H1 (cell line): Measurements from ENCODE around the gene COQ8B. TPM values are rescaled to one million over a fixed set of nuclear protein-coding genes. Genes with fewer than 3 reads are reported as not detected.
A peak's percentile ranks its signal among the peaks of the same experiment; 100 is the strongest.

Source experiments
- CHD7 ChIP-seq: fragments of 300-600 bp; sonication (generic); IDR thresholded peaks from 2 replicates; pipeline ENCODE4 v1.7.1; 2012; ENCODE audit warnings: low read length, moderate library complexity, mild to moderate bottlenecking, inconsistent platforms; ENCODE audit not compliant: insufficient replicate concordance
- FOSL1 ChIP-seq: IDR thresholded peaks from 2 replicates; pipeline ENCODE4 v1.6.1; 2011; ENCODE audit warnings: mild to moderate bottlenecking, low read depth, low read length, moderate library complexity; ENCODE audit not compliant: insufficient read depth
- KDM4A ChIP-seq: IDR thresholded peaks from one replicate; pipeline ENCODE4 v1.7.1; 2012; ENCODE audit warnings: low read depth, mild to moderate bottlenecking, moderate library complexity, low read length, inconsistent platforms; ENCODE audit not compliant: severe bottlenecking
- PHF8 ChIP-seq: fragments of 200-600 bp; sonication (generic); conservative IDR thresholded peaks from 2 replicates; pipeline ENCODE4 v1.7.1; 2012; ENCODE audit warnings: low read depth, mild to moderate bottlenecking, inconsistent platforms, low read length, moderate library complexity
- RXRA ChIP-seq: IDR thresholded peaks from 2 replicates; pipeline ENCODE4 v1.6.1; 2011; ENCODE audit warnings: low read depth, mild to moderate bottlenecking, low read length, moderate library complexity; ENCODE audit not compliant: insufficient read depth
- SAP30 ChIP-seq: fragments of 300-600 bp; sonication (generic); IDR thresholded peaks from 2 replicates; pipeline ENCODE4 v1.7.1; 2012; ENCODE audit warnings: low read length, moderate library complexity, mild to moderate bottlenecking, inconsistent platforms; ENCODE audit not compliant: insufficient read depth, insufficient replicate concordance
- SRF ChIP-seq: IDR thresholded peaks from 2 replicates; pipeline ENCODE4 v1.6.1; 2011; ENCODE audit warnings: mild to moderate bottlenecking, low read depth, low read length, moderate library complexity
- SUZ12 ChIP-seq: fragments of 200-600 bp; sonication (generic); IDR thresholded peaks from 2 replicates; pipeline ENCODE4 v1.6.1; 2012; ENCODE audit warnings: mild to moderate bottlenecking, inconsistent platforms, low read length, moderate library complexity, mixed read lengths
- TAF7 ChIP-seq: optimal IDR thresholded peaks from 2 replicates; pipeline ENCODE3; 2011; ENCODE audit warnings: low read depth, mild to moderate bottlenecking, inconsistent platforms, low read length, moderate library complexity, borderline replicate concordance
- ZNF274 ChIP-seq: IDR thresholded peaks from 2 replicates; pipeline ENCODE4 v1.7.0; 2012; ENCODE audit warnings: low read length, borderline replicate concordance; ENCODE audit errors: extremely low read depth
- polyA plus RNA-seq, 7 experiments: library from polyadenylated mRNA; depleted of rRNA in 3 of 7; stranded (reverse) in 5 of 7; unstranded in 2 of 7; fragments of >200 nt in 5 of 7; fragments of 200-250 nt in 2 of 7; gene quantifications; 1 replicate in 5 of 7; 2 replicates in 1 of 7; 4 replicates in 1 of 7; pipeline versions ENCODE4 v1.2.1 to v1.2.3, GENCODE V29; 2011 to 2013; ENCODE audit warnings: missing spikeins in 2 of 7, mixed read lengths in 2 of 7
- total RNA-seq: library from RNA; stranded (reverse); fragmentation: NEBNext Ultra II Directional; extraction: Animal tissue kit (Norgen Biotek cat#: 25700); gene quantifications from 2 replicates; pipeline ENCODE4 v1.2.1, GENCODE V29; 2021

Gene COQ8B
- total and polyA plus RNA-seq, 2 of the 8 experiments (the other 6 are each of a cell fraction or from before 2014, with no cell fraction given): 41.7 to 46.1 TPM

GRCh38 chr19:40690050-40690692 lies 26.5 kb downstream of the COQ8B start, which contains the start of gene NUMBL (continued):
- TF ChIP-seq CHD7 (no peak), SAP30 (no peak), ZNF274 (no peak), FOSL1 (0 out of 2 replicates have a peak, but pooled peaks have one; percentile 43), PHF8 (peak; percentile 75), SRF (no peak), SUZ12 (no peak), RXRA (no peak), TAF7 (peak; percentile 25), KDM4A (peak; percentile 51)
